PC-9 (cell line): Measurements from ENCODE around the gene TXNL4A.

Source experiments
- CTCF ChIP-seq: fragments of 200-600 bp; sonication (generic); conservative IDR thresholded peaks from 2 replicates; pipeline ENCODE4 v1.6.1; 2017; ENCODE audit warnings: mixed run types, antibody characterized with exemption, mild to moderate bottlenecking, moderate library complexity
- EZH2 ChIP-seq: fragments of 200-600 bp; sonication (generic); IDR thresholded peaks from 2 replicates; pipeline ENCODE4 v1.8.0; 2017; ENCODE audit warnings: antibody characterized with exemption, low read depth

- TF ChIP-seq CTCF (no peak), EZH2 (no peak)
Measured at GRCh38 chr18:79971986-79972385, 16.4 kb downstream of the TXNL4A start.
